IMR-90 (cell line): ENCODE results near the gene ZNF268.

Experiments
- RCOR1 ChIP-seq: IDR thresholded peaks from 2 replicates; pipeline ENCODE4 v1.6.1; 2012; ENCODE audit warnings: mild to moderate bottlenecking, low read length, improper control_type of control experiment; ENCODE audit not compliant: insufficient replicate concordance
- TF ChIP-seq, protein P1 (sequence below): conservative IDR thresholded peaks from 2 replicates; pipeline ENCODE4 v1.5.1; 2012; ENCODE audit warnings: mild to moderate bottlenecking, low read depth, low read length, improper control_type of control experiment

DNA sequence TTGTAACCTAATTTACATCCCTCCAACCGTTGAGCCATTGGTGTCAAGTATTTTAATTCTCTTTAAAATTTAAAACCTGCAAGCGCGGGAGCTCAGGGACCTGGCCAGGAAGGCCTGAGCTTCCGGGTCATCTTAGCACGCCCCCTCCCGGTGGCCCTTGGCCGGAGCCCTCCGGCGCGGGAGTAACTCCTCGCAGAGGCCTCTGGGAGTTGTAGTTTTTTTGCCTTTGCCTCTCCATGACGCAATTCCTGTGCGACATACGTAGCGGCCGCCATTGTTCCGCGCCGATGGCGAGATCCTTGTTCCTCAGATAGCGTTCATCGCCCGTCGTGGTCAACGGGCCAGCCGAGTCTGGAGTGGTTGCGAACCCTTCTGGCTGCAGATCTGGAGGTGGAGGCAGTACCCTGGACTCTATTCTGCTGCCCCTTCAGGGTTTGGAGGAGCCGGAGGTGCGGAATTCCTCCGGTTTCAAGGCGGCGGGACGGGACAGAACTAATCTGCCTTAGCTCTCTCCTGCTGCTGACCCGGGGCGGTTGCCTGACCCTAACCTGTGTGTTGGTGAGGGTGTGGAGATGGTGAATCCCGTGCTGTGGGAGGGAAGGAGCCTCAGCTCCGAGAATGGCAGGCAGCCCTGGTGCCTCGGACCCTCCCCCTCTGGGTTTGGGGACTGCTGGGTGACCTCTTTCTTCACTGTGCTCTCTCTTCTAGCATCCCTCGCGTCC is at the start of gene ZNF268:
- no peak for TF ChIP-seq RCOR1
- TF ChIP-seq, protein P1, sequence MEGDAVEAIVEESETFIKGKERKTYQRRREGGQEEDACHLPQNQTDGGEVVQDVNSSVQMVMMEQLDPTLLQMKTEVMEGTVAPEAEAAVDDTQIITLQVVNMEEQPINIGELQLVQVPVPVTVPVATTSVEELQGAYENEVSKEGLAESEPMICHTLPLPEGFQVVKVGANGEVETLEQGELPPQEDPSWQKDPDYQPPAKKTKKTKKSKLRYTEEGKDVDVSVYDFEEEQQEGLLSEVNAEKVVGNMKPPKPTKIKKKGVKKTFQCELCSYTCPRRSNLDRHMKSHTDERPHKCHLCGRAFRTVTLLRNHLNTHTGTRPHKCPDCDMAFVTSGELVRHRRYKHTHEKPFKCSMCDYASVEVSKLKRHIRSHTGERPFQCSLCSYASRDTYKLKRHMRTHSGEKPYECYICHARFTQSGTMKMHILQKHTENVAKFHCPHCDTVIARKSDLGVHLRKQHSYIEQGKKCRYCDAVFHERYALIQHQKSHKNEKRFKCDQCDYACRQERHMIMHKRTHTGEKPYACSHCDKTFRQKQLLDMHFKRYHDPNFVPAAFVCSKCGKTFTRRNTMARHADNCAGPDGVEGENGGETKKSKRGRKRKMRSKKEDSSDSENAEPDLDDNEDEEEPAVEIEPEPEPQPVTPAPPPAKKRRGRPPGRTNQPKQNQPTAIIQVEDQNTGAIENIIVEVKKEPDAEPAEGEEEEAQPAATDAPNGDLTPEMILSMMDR: peak; percentile 88
